GM11168 (cell line): ENCODE data around the gene SLC12A1.

Experiments
- in situ Hi-C: fragments of 300-500 bp; cut with MboI; formaldehyde crosslinking; loops from one replicate; pipeline ENCODE4 v1.12.0; 2022; ENCODE audit warnings: low sequenced_read_pairs; ENCODE audit not compliant: unreplicated experiment

SLC12A1 gene

DNA sequence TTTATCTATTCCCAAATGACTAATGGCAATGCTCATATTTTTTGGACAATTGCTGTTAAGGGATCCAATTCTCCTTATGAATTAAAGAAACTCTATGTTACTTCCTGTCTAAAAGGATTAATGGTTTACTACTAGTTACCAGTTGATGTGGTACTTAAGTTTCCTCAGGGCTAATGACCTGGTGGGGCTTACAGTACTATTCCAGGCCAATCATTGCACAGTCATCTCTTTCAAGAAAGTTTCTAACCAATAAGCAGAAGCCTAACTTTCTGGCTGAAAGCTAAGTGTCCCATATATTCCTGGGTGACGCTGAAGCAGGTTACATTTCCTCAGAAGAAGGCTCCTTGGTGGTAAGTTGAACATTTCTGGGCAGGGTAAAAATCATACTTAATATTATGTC lies at the start of gene SLC12A1:
Gene SLC12A1, plus strand, starts transcription at position 322 of the 400 bp plus-strand sequence. CDS start 1,418 bp downstream, outside the sequence.
- in situ Hi-C loops = no loop called here

DNA sequence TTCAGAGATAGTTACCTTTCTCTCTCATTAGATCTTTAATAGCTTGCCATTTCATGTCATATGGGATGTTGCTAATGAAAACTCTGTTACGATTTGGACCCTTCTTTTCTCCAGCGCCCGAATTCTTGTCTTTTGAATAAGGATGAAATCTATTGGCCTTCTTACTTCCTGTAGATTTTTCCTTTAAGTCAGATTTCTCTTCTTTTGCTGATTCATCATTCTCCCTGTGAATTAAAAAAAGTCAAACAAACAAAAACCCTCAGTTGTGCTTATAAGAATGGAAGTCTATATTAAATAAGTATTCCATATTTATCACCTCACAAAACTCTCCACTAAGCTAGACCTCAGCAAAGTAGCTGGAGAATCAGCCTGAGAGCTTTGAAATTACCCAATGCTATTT lies 37.5 kb upstream of the SLC12A1 start:
- in situ Hi-C loops = no loop called here

DNA sequence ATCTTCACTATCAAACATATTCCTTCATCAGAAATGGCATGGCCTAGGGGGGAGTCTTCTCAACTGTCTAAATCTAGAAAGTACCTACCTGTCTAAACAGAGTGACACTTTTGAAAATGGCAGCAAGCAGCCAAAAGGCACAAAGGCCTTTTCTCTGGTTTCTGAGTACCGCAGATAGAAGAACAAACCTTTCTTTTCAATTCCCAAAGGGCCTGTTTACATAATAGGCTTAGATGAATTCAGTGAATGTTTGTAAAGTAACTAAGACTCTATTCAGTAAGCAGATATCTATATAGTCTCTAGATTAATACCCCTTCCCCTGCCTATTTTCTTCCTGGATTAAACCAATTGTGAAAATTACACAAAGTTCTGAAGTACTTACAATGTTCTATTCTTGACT lies 35.1 kb upstream of the SLC12A1 start:
- in situ Hi-C loops = no loop called here

DNA sequence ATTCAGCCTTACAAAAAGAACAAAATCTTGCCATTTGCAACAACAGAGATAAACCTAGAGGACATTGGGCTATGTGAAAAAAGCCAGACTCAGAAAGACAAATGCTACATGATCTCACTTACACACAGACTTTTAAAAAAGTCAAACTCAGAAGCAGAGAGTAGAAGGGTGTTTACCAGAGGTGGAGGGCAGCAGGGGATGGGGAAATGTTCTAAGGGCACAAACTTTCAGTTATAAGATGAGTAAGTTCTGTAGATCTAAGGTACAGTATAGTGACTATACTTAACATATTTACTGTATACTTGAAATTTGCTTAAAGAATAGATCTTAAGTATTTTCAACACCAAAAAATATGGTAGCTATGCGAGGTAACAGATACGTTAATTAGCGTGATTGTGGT lies 31.0 kb upstream of the SLC12A1 start:
- in situ Hi-C loops = no loop called here

DNA sequence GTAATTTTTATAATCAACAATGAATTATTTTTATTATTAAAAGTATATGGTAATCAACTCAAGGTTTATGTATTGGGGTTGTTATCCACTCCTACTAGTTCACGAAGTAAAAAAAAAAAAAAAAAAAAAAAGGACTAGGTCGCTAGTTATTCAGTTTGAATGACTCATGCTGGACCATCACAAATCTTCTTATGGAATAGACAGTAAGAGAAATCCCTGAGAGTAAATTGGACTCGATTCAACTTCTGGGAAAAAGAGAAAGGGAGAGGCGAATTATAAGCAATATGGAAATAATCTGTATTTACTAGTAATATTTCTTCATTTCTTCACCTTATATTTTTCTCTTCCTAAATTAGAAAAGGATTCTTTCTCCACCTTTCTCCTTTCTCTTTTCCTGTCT lies 30.0 kb upstream of the SLC12A1 start:
- in situ Hi-C loops = no loop called here

DNA sequence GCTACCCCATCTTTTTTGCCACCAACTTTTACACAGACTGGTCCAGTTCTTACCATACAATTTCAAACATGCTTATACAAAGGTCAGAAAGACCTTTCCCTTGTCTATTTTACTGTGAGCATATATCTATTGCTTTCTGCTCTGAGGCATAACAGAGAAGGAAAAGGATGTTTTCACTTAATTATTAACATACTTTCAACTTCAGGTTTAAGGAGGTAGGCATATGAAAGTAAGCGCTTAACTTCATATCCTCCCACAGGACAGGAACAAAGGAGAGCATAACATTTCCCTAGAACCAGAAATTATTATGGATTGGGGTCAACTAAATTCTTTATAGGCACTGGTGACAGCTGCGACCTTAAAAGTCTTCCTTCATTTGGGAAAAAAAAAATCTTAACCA lies 29.1 kb upstream of the SLC12A1 start:
- in situ Hi-C loops = no loop called here

DNA sequence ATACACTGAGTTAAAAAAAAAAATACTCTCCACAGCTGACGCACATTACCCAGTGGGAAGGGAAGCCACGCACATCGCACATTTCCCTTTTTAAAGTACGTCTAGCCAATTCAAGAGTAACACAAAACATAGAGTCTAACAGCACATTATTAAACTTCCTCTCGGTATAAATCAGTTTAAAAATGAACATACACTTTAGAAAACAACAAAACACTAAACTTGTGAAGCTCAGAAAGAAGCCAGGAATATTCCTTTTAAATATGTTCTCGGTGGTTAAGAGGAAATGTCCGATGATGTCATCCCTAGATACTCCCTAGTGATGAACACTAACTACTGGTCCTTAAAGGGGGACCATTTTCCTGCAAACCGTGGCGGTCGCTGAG lies 28.7 kb upstream of the SLC12A1 start:
- in situ Hi-C loops = no loop called here

DNA sequence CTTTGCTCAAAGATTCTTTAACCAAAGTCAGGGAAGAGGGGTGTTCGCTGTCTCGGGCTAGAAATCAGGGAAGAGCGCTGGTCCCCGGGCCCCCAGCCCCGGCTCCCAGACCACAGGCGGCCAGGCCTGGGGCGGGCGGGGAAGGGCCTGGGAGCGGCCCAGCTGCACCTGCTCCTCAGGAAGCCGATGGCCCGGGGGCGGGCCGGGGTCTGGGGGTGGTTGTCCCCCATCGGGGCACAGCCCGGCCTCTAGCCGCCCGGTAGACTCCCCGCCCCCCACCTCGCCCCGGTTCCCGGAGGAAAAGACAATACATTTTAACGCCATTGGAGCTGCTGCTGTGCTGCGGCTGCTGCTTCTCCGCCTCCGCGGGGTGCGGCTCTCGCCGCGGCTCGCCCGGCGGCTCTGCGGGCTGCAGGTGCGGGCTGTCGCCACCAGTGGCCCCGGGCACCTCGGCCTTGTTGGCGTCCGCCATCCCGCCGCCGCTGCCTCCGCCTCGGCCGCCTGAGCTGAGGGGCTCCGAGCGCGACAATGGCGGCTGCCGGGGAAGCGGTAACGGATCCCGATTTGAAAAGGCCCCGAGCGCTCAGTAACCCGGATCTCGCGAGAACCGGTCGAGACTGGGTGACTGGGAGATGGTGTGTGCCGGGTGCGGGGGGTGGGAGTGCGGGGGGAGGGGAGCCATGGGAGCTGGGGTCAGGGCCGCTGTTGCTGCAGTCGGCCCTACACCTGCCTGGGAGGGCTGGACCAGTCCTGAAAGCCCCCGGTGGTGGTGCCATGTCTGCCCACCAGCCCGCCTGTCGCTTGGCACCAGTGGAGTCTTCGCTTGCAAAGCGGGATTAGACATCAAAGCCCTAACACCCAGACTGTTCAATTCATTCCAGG lies 28.1 kb upstream of the SLC12A1 start, which contains the start of gene MYEF2:
Gene MYEF2, minus strand, starts transcription at position 530 of the 882 bp plus-strand sequence. Its CDS starts 58 bp downstream, at position 472.
- in situ Hi-C loops = no loop called here

DNA sequence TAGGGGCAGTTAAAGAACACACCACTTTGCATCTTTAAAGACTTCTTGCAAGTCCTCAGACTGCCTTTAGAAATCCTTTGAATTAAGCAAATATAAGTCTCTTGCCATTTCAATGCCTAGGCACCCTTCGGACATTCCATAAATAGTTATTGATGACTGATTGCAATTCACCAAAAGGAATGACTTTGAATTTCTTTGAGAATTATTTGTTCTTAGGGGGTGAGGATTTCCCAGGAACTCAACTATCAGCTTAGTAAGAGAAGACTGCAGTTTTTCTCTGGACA lies 27.5 kb upstream of the SLC12A1 start:
- in situ Hi-C loops = no loop called here

DNA sequence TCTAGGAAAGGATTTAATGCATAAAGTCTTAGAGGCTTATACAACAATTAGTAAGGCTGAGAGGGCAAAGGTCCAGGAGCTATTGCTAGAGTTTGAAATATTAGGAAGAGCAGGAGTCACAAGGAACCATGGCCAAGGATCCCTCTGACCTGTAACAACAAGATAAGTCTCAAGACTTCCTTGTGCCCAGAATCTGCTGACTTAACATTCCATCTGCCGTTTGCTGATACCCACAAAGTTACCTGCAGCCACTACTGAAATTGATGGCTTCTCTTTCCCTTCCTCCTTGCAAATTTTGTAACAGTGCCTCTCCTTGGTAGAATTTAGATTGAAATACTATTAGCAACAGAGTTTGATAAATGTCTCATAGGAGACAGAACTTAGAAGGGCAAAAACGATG lies 23.4 kb upstream of the SLC12A1 start:
- in situ Hi-C loops = no loop called here

DNA sequence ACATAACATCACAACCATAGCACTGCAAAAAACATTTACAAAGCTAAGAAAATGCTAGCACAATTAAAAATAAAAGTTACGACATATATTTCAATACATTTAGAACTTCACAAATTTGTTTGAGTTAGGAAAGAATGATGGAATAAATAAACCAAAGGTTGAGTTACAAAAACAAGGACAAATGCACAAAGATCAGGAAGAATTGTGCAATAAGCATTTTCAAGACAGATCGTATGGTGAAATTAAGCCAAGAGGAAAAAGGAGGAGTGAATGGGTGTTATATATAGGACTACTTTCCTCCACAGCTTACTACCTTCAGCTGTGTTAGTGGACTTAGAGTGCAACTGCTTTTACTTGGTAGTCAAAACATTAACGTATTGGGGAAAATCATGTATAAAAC lies 20.6 kb upstream of the SLC12A1 start:
- in situ Hi-C loops = no loop called here

DNA sequence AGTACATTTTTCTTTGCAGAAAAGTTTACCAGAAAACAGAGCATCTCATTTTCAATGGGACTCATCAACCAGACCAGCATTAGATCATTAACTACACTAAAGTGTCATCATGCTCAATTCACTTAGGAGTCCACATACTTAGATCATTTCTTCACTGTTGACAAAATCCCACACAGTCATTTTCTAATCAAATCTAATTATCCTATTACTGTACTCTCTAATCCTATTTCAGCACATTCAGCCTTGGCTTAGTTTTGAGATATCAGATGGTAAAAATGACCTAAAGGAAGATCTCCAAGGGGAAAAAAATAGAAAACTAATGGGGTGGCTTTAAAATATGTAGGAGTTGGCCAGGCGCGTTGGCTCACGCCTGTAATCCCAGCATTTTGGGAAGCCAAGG lies 19.8 kb upstream of the SLC12A1 start:
- in situ Hi-C loops = no loop called here

DNA sequence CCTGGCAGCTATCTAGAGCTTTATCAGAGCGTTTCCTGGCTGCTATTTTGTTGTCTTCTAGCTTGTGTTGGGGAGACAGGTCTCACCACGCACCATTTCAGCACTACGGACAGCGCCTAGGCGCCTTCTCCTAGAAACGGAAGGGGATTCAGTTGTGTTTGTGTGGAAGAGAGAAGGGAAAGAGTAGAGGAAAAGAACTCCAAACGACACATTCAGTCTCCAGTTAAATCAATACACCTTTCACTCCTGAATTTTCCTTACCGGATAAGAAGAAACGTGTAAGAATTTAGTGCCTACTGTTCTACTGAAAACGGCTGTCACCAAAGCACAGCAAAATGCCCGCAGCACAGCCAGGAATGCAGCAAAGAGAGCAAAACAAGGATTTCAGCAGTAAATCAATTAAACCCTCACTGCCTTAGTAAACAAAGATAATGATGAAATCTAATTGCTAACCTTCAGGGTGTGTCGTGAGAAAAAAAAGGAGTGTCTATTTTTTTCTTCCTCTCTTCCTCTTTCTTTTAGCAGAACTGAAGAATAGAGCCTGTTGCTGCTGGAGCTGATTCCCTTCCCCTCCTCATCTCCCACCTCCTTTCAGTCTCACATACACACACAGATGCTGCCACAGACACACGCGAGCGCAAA lies 15.0 kb upstream of the SLC12A1 start:
- in situ Hi-C loops = no loop called here

DNA sequence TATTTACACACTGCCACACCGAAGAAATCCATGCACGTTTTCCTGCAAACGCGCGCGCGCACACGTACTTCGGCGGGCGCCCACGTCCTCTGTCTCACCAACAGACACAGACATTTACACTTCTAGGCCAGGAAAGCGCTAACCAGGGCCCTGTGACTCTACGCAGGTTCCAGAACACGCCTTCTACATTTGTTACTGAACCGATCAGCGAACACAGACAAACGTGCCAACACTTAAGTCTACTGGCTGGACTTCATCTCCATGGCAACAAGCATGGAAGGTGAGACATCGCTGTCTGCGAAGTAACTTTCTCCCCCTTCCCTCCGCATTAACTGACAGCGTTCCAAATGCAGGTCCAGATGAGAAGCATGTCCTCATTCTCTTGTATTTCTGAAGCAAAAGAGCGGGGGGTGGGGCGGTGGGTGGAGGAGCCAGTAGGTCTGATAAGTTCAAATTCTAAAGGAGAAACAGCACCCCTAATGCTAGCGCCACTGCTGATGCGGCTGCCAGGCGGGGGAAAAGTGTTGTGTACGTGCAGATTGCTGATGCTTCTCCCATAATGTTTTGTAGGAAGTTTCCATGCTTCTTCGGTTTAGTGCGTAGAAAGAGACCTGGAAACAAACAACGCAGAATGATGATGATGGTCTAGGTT lies 14.4 kb upstream of the SLC12A1 start, which contains the start of gene CTXN2:
Gene CTXN2, plus strand, starts transcription at position 92 of the 652 bp plus-strand sequence. CDS start 9,636 bp downstream, outside the sequence.
- in situ Hi-C loops = no loop called here

DNA sequence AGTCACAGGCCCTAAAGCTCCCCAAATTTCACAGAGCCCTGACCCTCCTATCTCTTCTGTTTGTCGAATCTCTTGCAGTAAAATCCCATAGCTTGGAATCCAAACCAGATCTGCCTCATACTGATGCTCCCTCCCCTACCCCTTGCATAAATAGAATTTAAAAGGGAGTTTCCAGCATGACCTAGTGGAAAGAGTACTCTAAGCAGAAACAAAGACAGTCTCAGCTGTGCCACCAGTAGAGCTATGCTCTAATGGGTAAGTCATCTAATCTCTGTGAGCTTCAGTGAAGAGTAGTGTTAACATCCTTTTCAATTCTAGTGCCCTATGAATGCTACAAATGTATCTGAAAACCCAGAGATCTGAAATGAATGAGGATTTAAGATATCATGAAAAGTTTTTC lies 4.0 kb upstream of the SLC12A1 start:
- in situ Hi-C loops = no loop called here

DNA sequence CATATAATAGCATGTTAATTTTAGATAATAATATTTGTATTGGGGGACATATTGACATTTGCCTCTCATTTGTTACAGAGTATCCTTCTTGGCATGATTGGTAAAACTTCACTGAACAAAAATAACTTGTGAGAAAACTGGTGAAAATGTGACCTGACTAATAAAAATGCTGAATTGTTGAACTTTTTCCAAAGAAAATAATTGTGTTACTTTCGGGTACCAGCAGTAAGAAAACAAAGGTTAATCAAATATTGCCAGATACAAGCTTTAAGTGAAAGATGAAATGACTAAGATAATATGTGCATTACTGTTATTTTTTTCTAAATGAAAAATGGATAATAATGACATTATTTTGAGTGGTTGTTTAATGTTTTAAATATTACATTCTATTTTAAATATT lies 15.2 kb downstream of the SLC12A1 start:
- in situ Hi-C loops = no loop called here

DNA sequence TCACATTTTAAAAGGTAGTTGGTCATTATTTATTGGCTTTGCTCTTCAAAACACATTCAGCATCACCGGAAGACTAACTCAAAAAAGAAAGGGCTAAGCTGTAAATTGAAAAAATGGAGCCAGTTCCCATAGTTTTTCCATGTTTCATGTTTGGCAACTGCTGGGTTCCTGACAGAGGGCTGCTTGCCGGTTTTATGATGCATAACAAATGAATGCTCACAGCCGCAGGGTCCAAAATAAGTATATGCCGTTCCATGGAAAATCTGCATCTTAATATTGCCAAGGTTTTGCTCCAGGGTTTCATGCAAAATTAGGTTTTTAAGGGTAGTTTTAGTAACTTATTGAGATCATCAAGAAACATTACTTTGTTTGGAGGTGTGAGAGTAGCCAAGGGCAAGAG lies 15.8 kb downstream of the SLC12A1 start:
- in situ Hi-C loops = no loop called here

DNA sequence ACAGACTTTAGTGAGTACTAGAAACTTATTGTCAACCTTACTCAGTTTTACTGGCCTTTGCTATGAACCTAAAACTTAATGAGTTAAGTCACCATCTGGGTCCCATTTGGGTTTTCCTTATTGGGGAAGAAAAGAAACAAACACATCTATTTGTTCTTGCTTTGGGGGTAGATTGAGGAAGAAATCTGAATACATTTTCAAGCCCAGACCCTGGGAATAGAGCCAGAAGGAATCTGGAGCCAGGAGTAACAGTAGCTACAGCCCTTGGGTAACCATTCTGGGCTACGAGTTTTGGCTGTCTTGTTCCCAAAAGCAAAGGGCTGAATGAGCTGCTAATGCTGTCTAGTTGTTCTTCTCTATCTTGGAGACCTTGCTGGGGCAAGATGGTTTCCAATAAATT lies 16.5 kb downstream of the SLC12A1 start:
- in situ Hi-C loops = no loop called here

DNA sequence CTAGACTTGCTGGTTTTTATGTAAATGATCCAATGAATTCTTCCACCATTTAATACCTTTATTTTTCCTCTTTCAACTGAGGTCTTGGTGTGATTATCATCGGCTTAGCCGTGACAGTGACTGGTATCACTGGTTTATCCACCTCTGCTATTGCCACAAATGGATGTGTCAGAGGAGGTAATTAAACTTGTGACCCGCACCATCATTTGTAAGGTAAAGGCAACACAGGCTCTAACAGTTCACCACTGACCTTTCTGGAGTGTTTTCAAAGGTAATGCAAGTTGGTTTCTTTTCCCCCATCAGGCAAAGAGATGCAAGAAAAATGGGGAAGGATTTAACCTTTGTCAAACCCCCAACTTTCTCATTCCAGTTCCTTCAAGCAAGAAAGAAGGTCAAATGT lies 19.7 kb downstream of the SLC12A1 start:
- in situ Hi-C loops = no loop called here

DNA sequence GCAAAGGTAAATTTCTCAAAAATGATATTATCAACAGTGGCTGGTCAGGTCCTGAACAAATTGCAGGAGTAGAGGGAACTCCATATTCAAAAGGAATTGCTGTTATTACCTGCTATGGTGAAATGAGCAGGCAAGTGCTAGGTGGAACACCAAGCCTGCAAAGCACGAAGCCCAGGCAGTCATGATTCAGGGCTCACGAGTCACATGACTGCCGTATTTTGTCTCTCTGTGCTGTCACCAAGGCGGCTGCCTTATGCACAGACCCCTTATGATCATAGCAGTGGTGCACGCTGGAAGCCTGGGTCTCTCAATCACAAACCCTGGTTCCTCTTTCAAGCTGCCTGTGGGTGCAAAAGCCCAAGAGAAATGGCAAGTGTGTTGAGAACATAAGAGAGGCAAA lies 24.4 kb downstream of the SLC12A1 start:
- in situ Hi-C loops = no loop called here

DNA sequence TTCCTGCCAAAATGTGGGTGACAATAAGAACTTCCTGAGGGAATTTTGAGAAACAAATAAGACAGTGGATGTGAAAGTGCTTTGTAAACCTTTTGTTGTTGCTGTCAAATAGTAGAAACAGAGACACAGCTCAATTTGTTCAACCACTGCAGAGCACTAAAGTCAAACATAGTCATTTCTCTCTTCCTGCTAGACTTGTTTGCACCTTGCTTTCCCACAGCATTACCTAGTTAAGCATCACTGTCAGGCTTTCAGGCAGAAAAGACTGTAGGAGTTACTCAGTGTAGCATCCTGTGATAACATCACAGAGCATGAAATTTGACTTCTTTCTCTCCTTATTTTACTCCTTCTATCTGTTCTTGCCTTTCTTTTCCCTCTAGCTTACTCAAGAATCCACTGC lies 27.1 kb downstream of the SLC12A1 start:
- in situ Hi-C loops = no loop called here
